ENCODE measurements around the gene GFAP.

GFAP gene

GRCh38 chr17:44894642-44895041, 20.7 kb downstream of the GFAP start:
- no peak for DNase-seq

- DNase-seq: no peak
Measured at GRCh38 chr17:44892250-44892649, 23.1 kb downstream of the GFAP start.

- DNase-seq: no peak
Measured at GRCh38 chr17:44889003-44889402, 26.3 kb downstream of the GFAP start.

GRCh38 chr17:44887971-44888954, 27.0 kb downstream of the GFAP start:
- no peak for DNase-seq

GRCh38 chr17:44887016-44887415, 28.3 kb downstream of the GFAP start:
- no peak for DNase-seq

- DNase-seq: no peak
Measured at GRCh38 chr17:44884941-44885340, 30.4 kb downstream of the GFAP start.

GRCh38 chr17:44881145-44881544, 34.2 kb downstream of the GFAP start:
- no peak for DNase-seq

GRCh38 chr17:44880062-44880461, 35.2 kb downstream of the GFAP start:
- DNase-seq: no peak

GRCh38 chr17:44879376-44879775, 35.9 kb downstream of the GFAP start:
- DNase-seq: no peak

GRCh38 chr17:44878627-44879221, 36.6 kb downstream of the GFAP start:
- DNase-seq: peak; percentile 11

- DNase-seq: no peak
Measured at GRCh38 chr17:44877121-44877520, 38.2 kb downstream of the GFAP start.

- no peak for DNase-seq
Measured at GRCh38 chr17:44875761-44876160, 39.5 kb downstream of the GFAP start.

GRCh38 chr17:44872131-44872768, 43.0 kb downstream of the GFAP start:
- no peak for DNase-seq

- no peak for DNase-seq
Measured at GRCh38 chr17:44871556-44871955, 43.7 kb downstream of the GFAP start.

- no peak for DNase-seq
Measured at GRCh38 chr17:44867841-44868240, 47.5 kb downstream of the GFAP start.

- DNase-seq: no peak
Measured at GRCh38 chr17:44865931-44866330, 49.4 kb downstream of the GFAP start.

GRCh38 chr17:44865231-44865660, 50.1 kb downstream of the GFAP start:
- DNase-seq: peak; percentile 67

GRCh38 chr17:44864831-44865230, 50.5 kb downstream of the GFAP start:
- DNase-seq: no peak

- no peak for DNase-seq
Measured at GRCh38 chr17:44863061-44863918, 52.0 kb downstream of the GFAP start.

- DNase-seq: no peak
Measured at GRCh38 chr17:44862278-44862914, 52.9 kb downstream of the GFAP start.

GRCh38 chr17:44859701-44860100, 55.6 kb downstream of the GFAP start:
- no peak for DNase-seq

- DNase-seq: no peak
Measured at GRCh38 chr17:44854192-44854591, 61.1 kb downstream of the GFAP start.

Measured in activated T-cell treated with anti-CD3 and anti-CD28 coated beads for 4 hours (primary cell).